Endothelial cell (in vitro differentiated cells): ENCODE measurements around the gene SLC43A3. TPM values are rescaled to one million over a fixed set of nuclear protein-coding genes. Genes with fewer than 3 reads are reported as not detected.
"Not testable (repeated sequence)": the region's sequence is repeated elsewhere in the genome, so short reads cannot be mapped to it uniquely, and the experiment has no call there.

ENCODE experiments used
- DNase-seq: peaks from one replicate; pipeline ENCODE4 v3.0.0; 2021; ENCODE audit warnings: low spot score
- H3K27ac Mint-ChIP-seq: one replicate; pipeline ENCODE4 v1.8.0; 2021; ENCODE audit warnings: mixed read lengths, inconsistent platforms; ENCODE audit not compliant: unreplicated experiment
- H3K27me3 Mint-ChIP-seq: one replicate; pipeline ENCODE4 v1.8.0; 2021; ENCODE audit warnings: mild to moderate bottlenecking, moderate library complexity, mixed read lengths, inconsistent platforms; ENCODE audit not compliant: unreplicated experiment
- H3K36me3 Mint-ChIP-seq: one replicate; pipeline ENCODE4 v1.8.0; 2021; ENCODE audit warnings: mild to moderate bottlenecking, low read depth, mixed read lengths, inconsistent platforms; ENCODE audit not compliant: unreplicated experiment
- H3K4me1 Mint-ChIP-seq: one replicate; pipeline ENCODE4 v1.8.0; 2021; ENCODE audit warnings: mild to moderate bottlenecking, mixed read lengths, inconsistent platforms; ENCODE audit not compliant: unreplicated experiment
- H3K4me3 Mint-ChIP-seq: one replicate; pipeline ENCODE4 v1.8.0; 2021; ENCODE audit warnings: mild to moderate bottlenecking, mixed read lengths, inconsistent platforms; ENCODE audit not compliant: unreplicated experiment
- H3K9me3 Mint-ChIP-seq: one replicate; pipeline ENCODE4 v1.8.0; 2021; ENCODE audit warnings: mixed read lengths, inconsistent platforms; ENCODE audit not compliant: unreplicated experiment
- total RNA-seq: library from RNA; stranded (reverse); fragmentation: NEBNext Ultra II Directional; extraction: Animal tissue kit (Norgen Biotek cat#: 25700); gene quantifications from one replicate; pipeline ENCODE4 v1.2.1, GENCODE V29; 2021; ENCODE audit not compliant: unreplicated experiment
- TF ChIP-seq, protein P1 (sequence below): fragments of 200-600 bp; sonication (generic); IDR thresholded peaks from one replicate; pipeline ENCODE4 v1.5.0; 2021; ENCODE audit warnings: antibody characterized with exemption; ENCODE audit not compliant: unreplicated experiment

Gene SLC43A3
- total RNA-seq, 1 donor from 2014 or later = 17.5 TPM

- TF ChIP-seq, protein P1, sequence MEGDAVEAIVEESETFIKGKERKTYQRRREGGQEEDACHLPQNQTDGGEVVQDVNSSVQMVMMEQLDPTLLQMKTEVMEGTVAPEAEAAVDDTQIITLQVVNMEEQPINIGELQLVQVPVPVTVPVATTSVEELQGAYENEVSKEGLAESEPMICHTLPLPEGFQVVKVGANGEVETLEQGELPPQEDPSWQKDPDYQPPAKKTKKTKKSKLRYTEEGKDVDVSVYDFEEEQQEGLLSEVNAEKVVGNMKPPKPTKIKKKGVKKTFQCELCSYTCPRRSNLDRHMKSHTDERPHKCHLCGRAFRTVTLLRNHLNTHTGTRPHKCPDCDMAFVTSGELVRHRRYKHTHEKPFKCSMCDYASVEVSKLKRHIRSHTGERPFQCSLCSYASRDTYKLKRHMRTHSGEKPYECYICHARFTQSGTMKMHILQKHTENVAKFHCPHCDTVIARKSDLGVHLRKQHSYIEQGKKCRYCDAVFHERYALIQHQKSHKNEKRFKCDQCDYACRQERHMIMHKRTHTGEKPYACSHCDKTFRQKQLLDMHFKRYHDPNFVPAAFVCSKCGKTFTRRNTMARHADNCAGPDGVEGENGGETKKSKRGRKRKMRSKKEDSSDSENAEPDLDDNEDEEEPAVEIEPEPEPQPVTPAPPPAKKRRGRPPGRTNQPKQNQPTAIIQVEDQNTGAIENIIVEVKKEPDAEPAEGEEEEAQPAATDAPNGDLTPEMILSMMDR = no peak
- H3K27ac Mint-ChIP-seq = no peak overlapping the region
- no peak overlapping the region for H3K4me3 Mint-ChIP-seq
- no peaks in the 10 kb centered on the region for H3K9me3 Mint-ChIP-seq
- H3K27me3 Mint-ChIP-seq = peaks cover 2% of the 10 kb centered on the region
- H3K36me3 Mint-ChIP-seq = peaks cover 13% of the 10 kb centered on the region
- H3K4me1 Mint-ChIP-seq = peaks cover 23% of the 10 kb centered on the region
- no peak for DNase-seq
Observed at GRCh38 chr11:57405271-57405860, 21.6 kb downstream of the SLC43A3 start.

- Mint-ChIP-seq H3K4me1 (peaks cover 20% of the 10 kb centered on the region), H3K27ac (no peak overlapping the region), H3K4me3 (no peak overlapping the region), H3K27me3 (peaks cover 2% of the 10 kb centered on the region), H3K9me3 (no peaks in the 10 kb centered on the region), H3K36me3 (peaks cover 13% of the 10 kb centered on the region)
- TF ChIP-seq, protein P1 = no peak
- DNase-seq = no peak
Observed at GRCh38 chr11:57403802-57404147, 23.1 kb downstream of the SLC43A3 start.

- not testable (repeated sequence) for H3K4me3 Mint-ChIP-seq, H3K27me3 Mint-ChIP-seq, H3K27ac Mint-ChIP-seq, DNase-seq, H3K9me3 Mint-ChIP-seq
- Mint-ChIP-seq H3K4me1 (peaks cover 20% of the 10 kb centered on the region), H3K36me3 (peaks cover 13% of the 10 kb centered on the region)
Observed at GRCh38 chr11:57403003-57403801, 23.7 kb downstream of the SLC43A3 start.

DNA sequence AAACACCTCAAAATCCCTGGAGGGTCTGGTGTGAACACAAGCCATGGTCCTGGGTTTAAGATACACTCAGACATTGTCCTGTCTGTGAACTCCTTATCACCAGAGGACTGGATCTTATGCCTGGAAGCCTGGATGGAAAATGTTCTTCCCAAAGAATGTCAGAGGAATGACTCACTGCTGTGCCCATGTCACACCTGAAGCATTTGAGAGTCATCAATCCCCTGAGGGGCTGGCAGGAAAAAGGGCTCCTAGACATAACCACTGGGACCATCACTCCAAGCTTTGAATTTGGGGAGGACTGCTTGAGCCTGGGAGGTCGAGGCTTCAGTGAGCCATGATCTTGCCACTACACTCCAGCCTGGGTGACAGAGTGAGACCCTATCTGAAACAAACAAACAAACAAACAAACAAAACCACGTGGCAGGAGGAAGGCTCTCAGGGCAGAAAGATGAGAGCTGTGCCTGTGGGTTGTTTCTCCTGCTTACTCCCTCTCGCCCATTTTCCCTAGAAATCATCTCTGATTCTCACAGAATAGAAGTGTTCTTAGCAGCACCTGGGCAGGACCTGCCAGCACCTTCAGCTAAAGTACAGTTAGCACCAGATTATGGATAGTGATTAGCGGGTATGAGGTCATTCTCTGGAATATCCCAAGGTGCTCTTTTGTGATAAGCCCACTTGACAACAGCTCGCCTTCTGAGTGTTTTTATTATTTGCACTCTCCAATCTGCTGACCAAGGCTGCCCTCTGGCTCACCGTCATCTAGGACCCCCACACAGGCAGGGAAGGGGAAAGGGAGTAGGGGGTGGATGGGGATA, 24.5 kb downstream of the SLC43A3 start:
- H3K4me1 Mint-ChIP-seq = peaks cover 17% of the 10 kb centered on the region
- H3K9me3 Mint-ChIP-seq = no peaks in the 10 kb centered on the region
- TF ChIP-seq, protein P1 = no peak
- H3K27ac Mint-ChIP-seq = no peak overlapping the region
- H3K4me3 Mint-ChIP-seq = no peak overlapping the region
- H3K36me3 Mint-ChIP-seq = peaks cover 6% of the 10 kb centered on the region
- no peak for DNase-seq
- peaks cover 2% of the 10 kb centered on the region for H3K27me3 Mint-ChIP-seq

DNA sequence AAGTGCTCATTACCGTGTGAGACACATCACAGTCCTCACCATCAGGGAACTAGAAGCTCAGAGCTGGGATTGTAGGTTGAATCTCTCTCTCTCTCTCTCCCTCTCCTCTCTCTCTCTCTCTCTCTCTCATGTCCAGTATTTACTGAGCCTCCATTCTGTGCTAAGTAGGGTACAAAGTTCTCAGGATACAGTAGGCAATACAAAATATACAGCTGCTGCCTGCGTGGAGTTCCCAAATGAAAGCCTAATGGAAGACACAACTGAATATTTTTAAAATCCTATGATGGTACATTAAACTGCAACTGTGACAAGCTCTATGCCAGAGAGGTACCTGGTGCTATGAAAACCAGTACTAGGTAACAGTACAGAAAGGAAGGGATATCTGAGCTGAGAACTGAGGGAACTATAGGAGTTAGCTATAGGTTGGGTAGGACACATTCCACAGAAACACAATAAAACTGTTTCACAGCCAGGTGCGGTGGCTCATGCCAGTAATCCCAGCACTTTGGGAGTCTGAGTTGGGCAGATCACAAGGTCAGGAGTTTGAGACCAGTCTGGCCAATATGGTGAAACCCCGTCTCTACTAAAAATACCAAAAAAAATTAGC, 26.8 kb downstream of the SLC43A3 start:
- TF ChIP-seq, protein P1 = no peak
- Mint-ChIP-seq H3K4me3 (no peak overlapping the region), H3K4me1 (no peaks in the 10 kb centered on the region), H3K27ac (no peak overlapping the region), H3K27me3 (peaks cover 2% of the 10 kb centered on the region), H3K9me3 (no peaks in the 10 kb centered on the region), H3K36me3 (no peaks in the 10 kb centered on the region)
- DNase-seq = no peak
